ENCODE results near the gene DRP2.
"Not testable (repeated sequence)": the region's sequence is repeated elsewhere in the genome, so short reads cannot be mapped to it uniquely, and the experiment has no call there.

DRP2 gene

GRCh38 chrX:101252634-101253033 is 33.0 kb downstream of the DRP2 start:
- DNase-seq = no peak

- DNase-seq = no peak
These were observed 38.1 kb downstream of the DRP2 start for GRCh38 chrX:101257448-101258258.

GRCh38 chrX:101258259-101258581 is 38.6 kb downstream of the DRP2 start:
- DNase-seq = no peak

GRCh38 chrX:101260435-101260834 is 40.8 kb downstream of the DRP2 start:
- DNase-seq = no peak

- no peak for DNase-seq
These were observed 43.0 kb downstream of the DRP2 start for GRCh38 chrX:101262590-101262989.

GRCh38 chrX:101263766-101264165 is 44.2 kb downstream of the DRP2 start:
- no peak for DNase-seq

GRCh38 chrX:101265869-101266428 is 46.4 kb downstream of the DRP2 start:
- no peak for DNase-seq

- no peak for DNase-seq
These were observed 54.6 kb downstream of the DRP2 start for GRCh38 chrX:101274198-101274597.

GRCh38 chrX:101276238-101276637 is 56.7 kb downstream of the DRP2 start:
- DNase-seq = no peak

GRCh38 chrX:101287402-101287801 is 67.8 kb downstream of the DRP2 start:
- no peak for DNase-seq

- DNase-seq = no peak
These were observed 71.5 kb downstream of the DRP2 start, which contains the start of gene TAF7L for GRCh38 chrX:101290957-101291603. TSS of gene TAF7L (minus strand) at chrX:101291334. CDS start at chrX:101287543, 3,791 bp downstream.

- DNase-seq = not testable (repeated sequence)
These were observed 76.0 kb downstream of the DRP2 start for GRCh38 chrX:101295603-101296002.

- no peak for DNase-seq
These were observed 84.2 kb downstream of the DRP2 start for GRCh38 chrX:101303790-101304189.
